ENCODE measurements around the gene DYDC2.

DNA sequence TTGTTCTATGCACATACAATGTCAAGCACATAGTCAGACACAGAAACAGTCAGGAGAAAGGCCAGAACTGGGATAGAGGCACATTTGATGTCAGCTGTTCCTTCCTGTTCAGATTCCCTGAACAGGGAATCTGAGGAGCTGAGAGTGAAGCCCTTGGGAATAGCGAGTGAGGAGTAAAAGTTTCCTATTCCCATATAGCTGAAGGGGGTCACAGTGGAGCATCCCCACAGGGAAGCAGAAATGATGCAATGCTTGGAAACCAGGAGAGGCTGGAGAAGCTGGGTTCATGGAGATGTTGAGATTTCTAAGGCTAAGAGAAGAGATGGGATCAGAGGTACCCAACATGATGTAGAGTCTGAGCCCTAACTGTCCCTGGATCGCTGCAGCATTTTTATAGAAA, 40.4 kb downstream of the DYDC2 start:
- TF ChIP-seq, protein P1, sequence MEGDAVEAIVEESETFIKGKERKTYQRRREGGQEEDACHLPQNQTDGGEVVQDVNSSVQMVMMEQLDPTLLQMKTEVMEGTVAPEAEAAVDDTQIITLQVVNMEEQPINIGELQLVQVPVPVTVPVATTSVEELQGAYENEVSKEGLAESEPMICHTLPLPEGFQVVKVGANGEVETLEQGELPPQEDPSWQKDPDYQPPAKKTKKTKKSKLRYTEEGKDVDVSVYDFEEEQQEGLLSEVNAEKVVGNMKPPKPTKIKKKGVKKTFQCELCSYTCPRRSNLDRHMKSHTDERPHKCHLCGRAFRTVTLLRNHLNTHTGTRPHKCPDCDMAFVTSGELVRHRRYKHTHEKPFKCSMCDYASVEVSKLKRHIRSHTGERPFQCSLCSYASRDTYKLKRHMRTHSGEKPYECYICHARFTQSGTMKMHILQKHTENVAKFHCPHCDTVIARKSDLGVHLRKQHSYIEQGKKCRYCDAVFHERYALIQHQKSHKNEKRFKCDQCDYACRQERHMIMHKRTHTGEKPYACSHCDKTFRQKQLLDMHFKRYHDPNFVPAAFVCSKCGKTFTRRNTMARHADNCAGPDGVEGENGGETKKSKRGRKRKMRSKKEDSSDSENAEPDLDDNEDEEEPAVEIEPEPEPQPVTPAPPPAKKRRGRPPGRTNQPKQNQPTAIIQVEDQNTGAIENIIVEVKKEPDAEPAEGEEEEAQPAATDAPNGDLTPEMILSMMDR (IDR thresholded peaks at IDR 0.05; ENCODE audit: insufficient read depth, low read depth, low read length) = no peak
- TF ChIP-seq EZH2 (IDR thresholded peaks at IDR 0.05; ENCODE audit: insufficient read depth, low read length) = no peak
